ENCODE results near the gene MAP4K4. TPM values are rescaled to one million over a fixed set of nuclear protein-coding genes. Genes with fewer than 3 reads are reported as not detected.

MAP4K4 gene
- total and polyA plus RNA-seq, 4 donors: 106 to 363 (median 200) TPM

GRCh38 chr2:101792208-101792607 lies 94.7 kb downstream of the MAP4K4 start:
- DNase-seq (ENCODE audit: low read depth in 4 of 6, low spot score in 6 of 6): no peak
- no peaks in the 10 kb centered on the region for H3K9me3 ChIP-seq (ENCODE audit: control insufficient read depth, insufficient read depth, low read length)
- H3K4me3 ChIP-seq (ENCODE audit: low read depth, low read length): no peak overlapping the region
- no peak overlapping the region for H3K27ac ChIP-seq (ENCODE audit: low read depth, low read length)
- H3K36me3 ChIP-seq (ENCODE audit: control insufficient read depth, insufficient read depth, low read length): peaks cover 5% of the 10 kb centered on the region
- no CpG with 5 or more reads among the region's 5 CpGs for WGBS (ENCODE audit: insufficient coverage)
- H3K4me1 ChIP-seq (ENCODE audit: control insufficient read depth, insufficient read depth, low read length): peaks cover 13% of the 10 kb centered on the region
- H3K27me3 ChIP-seq (ENCODE audit: control insufficient read depth, insufficient read depth, low read length): no peaks in the 10 kb centered on the region

DNA sequence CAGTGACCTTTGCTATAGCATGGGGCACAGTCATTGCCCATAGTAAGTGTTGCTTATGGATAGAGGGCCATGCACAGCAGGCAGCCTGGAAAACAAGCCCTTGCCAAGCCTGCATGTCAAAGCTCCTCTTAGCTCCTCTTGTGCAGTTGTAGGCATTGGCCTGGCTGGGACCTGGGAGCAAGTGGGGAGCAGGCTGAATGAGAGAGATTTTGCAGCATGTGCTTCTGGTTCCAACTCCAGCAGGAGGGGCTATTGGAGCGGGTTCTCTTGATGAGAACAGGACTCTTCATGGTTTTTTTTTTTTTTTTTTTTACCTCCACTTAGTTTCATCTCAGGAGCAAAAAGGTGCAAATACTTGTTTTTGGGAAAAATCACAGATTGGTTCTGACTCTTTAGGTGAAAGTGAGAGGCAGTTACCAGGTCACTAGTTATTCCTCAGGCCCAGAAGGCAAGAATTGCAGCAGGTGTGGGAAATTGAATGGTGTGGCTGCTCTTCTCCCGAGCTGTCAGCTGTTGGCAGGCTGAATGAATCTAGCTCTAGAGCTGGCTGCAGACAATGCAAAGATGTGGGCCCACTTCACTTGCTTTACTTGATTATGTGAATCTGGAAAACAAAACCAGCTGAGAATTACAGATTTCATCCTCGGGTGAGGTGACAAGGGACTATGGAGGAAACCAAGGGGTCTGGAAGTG lies 95.9 kb downstream of the MAP4K4 start:
- H3K4me1 ChIP-seq (ENCODE audit: control insufficient read depth, insufficient read depth, low read length): peaks cover 13% of the 10 kb centered on the region
- WGBS (ENCODE audit: insufficient coverage): 16% methylated on average over 2 of the region's 3 CpGs
- H3K9me3 ChIP-seq (ENCODE audit: control insufficient read depth, insufficient read depth, low read length): no peaks in the 10 kb centered on the region
- no peaks in the 10 kb centered on the region for H3K27me3 ChIP-seq (ENCODE audit: control insufficient read depth, insufficient read depth, low read length)
- peaks cover 5% of the 10 kb centered on the region for H3K36me3 ChIP-seq (ENCODE audit: control insufficient read depth, insufficient read depth, low read length)
- H3K4me3 ChIP-seq (ENCODE audit: low read depth, low read length): no peak overlapping the region
- DNase-seq (ENCODE audit: low read depth in 4 of 6, low spot score in 6 of 6): peak in 2 of 6 donors; percentile 72 to 74
- peak overlapping the region; percentile 10 for H3K27ac ChIP-seq (ENCODE audit: low read depth, low read length)

DNA sequence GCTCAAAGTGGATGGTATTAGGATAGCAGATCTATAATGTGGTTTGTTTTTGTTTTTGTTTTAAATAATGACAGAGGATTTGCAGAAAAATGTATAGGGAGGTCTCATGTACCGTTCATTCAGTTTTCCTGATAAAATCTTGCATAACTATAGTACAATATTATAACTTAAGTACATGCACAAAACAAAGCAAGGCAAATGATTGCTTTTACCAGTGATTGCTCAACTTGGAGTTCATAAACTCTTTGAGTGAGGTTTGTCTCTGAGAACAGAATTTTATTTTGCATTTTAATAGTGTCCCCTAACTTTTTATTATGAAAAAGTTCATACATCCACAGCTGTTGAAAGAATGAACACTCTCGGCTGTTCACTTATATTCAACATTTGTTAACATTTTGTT lies 96.6 kb downstream of the MAP4K4 start:
- DNase-seq (ENCODE audit: low read depth in 4 of 6, low spot score in 6 of 6): no peak
- Histone ChIP-seq H3K4me3 (ENCODE audit: low read depth, low read length) (no peak overlapping the region), H3K4me1 (ENCODE audit: control insufficient read depth, insufficient read depth, low read length) (peaks cover 13% of the 10 kb centered on the region), H3K36me3 (ENCODE audit: control insufficient read depth, insufficient read depth, low read length) (peaks cover 5% of the 10 kb centered on the region), H3K27me3 (ENCODE audit: control insufficient read depth, insufficient read depth, low read length) (no peaks in the 10 kb centered on the region), H3K9me3 (ENCODE audit: control insufficient read depth, insufficient read depth, low read length) (no peaks in the 10 kb centered on the region), H3K27ac (ENCODE audit: low read depth, low read length) (no peak overlapping the region)
- no CpG with 5 or more reads among the region's 2 CpGs for WGBS (ENCODE audit: insufficient coverage)

DNA sequence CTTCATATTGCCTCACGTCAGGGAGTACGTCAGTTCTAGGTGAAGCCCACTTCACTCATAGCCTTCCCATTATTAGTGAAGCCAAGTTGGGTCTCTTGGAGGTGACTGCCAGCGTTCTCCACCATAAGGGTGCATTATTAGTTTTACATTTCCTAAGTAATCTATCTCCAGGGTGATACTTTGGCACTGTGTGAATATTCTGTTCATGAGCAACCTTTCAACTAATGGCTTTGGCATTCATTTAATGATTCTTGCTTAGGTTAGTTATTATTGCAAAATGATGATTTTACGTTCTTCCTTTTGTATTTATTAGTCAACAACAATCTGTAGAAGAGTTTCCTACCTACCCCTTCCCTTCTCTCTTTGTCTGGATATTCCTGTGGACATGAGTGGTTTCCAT lies 97.5 kb downstream of the MAP4K4 start:
- H3K27ac ChIP-seq (ENCODE audit: low read depth, low read length): no peak overlapping the region
- H3K4me1 ChIP-seq (ENCODE audit: control insufficient read depth, insufficient read depth, low read length): peaks cover 13% of the 10 kb centered on the region
- H3K9me3 ChIP-seq (ENCODE audit: control insufficient read depth, insufficient read depth, low read length): no peaks in the 10 kb centered on the region
- H3K27me3 ChIP-seq (ENCODE audit: control insufficient read depth, insufficient read depth, low read length): no peaks in the 10 kb centered on the region
- no peak overlapping the region for H3K4me3 ChIP-seq (ENCODE audit: low read depth, low read length)
- peaks cover 5% of the 10 kb centered on the region for H3K36me3 ChIP-seq (ENCODE audit: control insufficient read depth, insufficient read depth, low read length)
- no CpG with 5 or more reads among the region's 4 CpGs for WGBS (ENCODE audit: insufficient coverage)
- no peak for DNase-seq (ENCODE audit: low read depth in 4 of 6, low spot score in 6 of 6)

GRCh38 chr2:101796825-101797600 lies 99.5 kb downstream of the MAP4K4 start:
- no peak overlapping the region for H3K27ac ChIP-seq (ENCODE audit: low read depth, low read length)
- WGBS (ENCODE audit: insufficient coverage): 63% methylated on average over 3 of the region's 7 CpGs
- H3K36me3 ChIP-seq (ENCODE audit: control insufficient read depth, insufficient read depth, low read length): peaks cover 5% of the 10 kb centered on the region
- H3K27me3 ChIP-seq (ENCODE audit: control insufficient read depth, insufficient read depth, low read length): no peaks in the 10 kb centered on the region
- no peak for DNase-seq (ENCODE audit: low read depth in 4 of 6, low spot score in 6 of 6)
- no peak overlapping the region for H3K4me3 ChIP-seq (ENCODE audit: low read depth, low read length)
- peaks cover 18% of the 10 kb centered on the region for H3K4me1 ChIP-seq (ENCODE audit: control insufficient read depth, insufficient read depth, low read length)
- no peaks in the 10 kb centered on the region for H3K9me3 ChIP-seq (ENCODE audit: control insufficient read depth, insufficient read depth, low read length)

DNA sequence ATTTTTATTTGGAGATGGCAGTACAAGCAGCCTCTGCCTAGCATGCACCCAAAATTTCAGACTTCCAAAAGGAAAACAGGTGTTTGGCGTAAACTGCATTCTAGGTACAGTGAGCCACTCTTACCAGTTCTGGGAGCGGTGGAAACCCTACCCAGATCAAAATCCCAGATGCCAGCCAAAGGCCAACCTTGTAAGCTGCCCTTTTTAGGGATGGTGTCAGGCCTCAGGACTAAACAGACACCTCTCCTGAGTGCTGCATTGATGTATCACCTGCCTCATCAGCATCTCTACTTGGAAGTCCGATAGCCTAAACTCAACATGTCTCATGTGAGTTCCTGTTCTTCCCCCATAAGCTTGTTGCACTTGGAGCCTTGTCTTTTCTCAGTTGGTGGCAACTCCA lies 104.0 kb downstream of the MAP4K4 start:
- Histone ChIP-seq H3K36me3 (ENCODE audit: control insufficient read depth, insufficient read depth, low read length) (no peaks in the 10 kb centered on the region), H3K4me3 (ENCODE audit: low read depth, low read length) (no peak overlapping the region), H3K27ac (ENCODE audit: low read depth, low read length) (peak overlapping the region; percentile 7), H3K4me1 (ENCODE audit: control insufficient read depth, insufficient read depth, low read length) (peaks cover 23% of the 10 kb centered on the region), H3K9me3 (ENCODE audit: control insufficient read depth, insufficient read depth, low read length) (no peaks in the 10 kb centered on the region), H3K27me3 (ENCODE audit: control insufficient read depth, insufficient read depth, low read length) (no peaks in the 10 kb centered on the region)
- no peak for DNase-seq (ENCODE audit: low read depth in 4 of 6, low spot score in 6 of 6)
- WGBS (ENCODE audit: insufficient coverage): 100% methylated on average over 3 of the region's 3 CpGs

DNA sequence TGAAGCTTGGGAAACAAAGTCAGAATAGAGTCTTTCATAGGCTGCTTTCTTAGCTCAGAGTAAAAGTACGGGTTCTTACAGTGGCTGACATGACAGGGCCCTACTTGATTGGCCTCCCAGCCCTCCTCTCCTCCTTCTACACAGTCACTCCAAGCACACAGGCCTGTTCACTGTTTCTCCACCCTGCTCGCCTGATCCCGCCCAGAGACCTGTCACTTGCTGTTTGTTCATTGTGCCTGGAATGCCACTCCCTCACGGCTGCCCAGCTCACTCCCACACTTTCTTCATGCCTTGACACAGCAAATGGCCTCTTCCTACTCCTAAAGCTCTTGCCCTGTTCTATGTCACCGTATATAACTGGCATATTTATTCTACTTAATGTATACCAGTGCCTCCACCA lies 104.8 kb downstream of the MAP4K4 start:
- Histone ChIP-seq H3K9me3 (ENCODE audit: control insufficient read depth, insufficient read depth, low read length) (no peaks in the 10 kb centered on the region), H3K36me3 (ENCODE audit: control insufficient read depth, insufficient read depth, low read length) (no peaks in the 10 kb centered on the region), H3K27me3 (ENCODE audit: control insufficient read depth, insufficient read depth, low read length) (no peaks in the 10 kb centered on the region), H3K4me3 (ENCODE audit: low read depth, low read length) (no peak overlapping the region), H3K4me1 (ENCODE audit: control insufficient read depth, insufficient read depth, low read length) (peaks cover 30% of the 10 kb centered on the region), H3K27ac (ENCODE audit: low read depth, low read length) (peak overlapping the region; percentile 6)
- 77% methylated on average over 4 of the region's 5 CpGs for WGBS (ENCODE audit: insufficient coverage)
- no peak for DNase-seq (ENCODE audit: low read depth in 4 of 6, low spot score in 6 of 6)

DNA sequence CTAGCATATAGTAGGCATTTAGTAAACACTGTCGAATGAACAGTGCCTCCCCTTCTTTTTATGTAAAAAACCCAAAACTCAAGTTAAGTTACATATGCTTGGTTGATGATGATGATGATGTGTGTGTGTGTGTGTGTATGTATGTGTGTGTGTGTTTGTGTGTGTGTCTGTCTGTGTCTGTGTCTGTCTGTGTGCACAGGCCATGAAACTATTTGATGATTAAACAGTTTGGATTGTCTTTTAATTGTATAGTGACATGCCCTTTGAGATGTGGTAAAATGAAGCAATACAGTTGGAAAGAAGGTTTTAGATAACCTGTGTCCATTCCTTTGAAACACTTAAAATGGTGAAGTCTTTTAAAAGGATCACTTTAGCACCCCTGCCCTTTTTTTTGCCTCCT lies 105.6 kb downstream of the MAP4K4 start:
- H3K9me3 ChIP-seq (ENCODE audit: control insufficient read depth, insufficient read depth, low read length): no peaks in the 10 kb centered on the region
- no peak for DNase-seq (ENCODE audit: low read depth in 4 of 6, low spot score in 6 of 6)
- H3K27me3 ChIP-seq (ENCODE audit: control insufficient read depth, insufficient read depth, low read length): no peaks in the 10 kb centered on the region
- peaks cover 30% of the 10 kb centered on the region for H3K4me1 ChIP-seq (ENCODE audit: control insufficient read depth, insufficient read depth, low read length)
- peaks cover 3% of the 10 kb centered on the region for H3K36me3 ChIP-seq (ENCODE audit: control insufficient read depth, insufficient read depth, low read length)
- no peak overlapping the region for H3K27ac ChIP-seq (ENCODE audit: low read depth, low read length)
- no CpG with 5 or more reads among the region's 1 CpG for WGBS (ENCODE audit: insufficient coverage)
- H3K4me3 ChIP-seq (ENCODE audit: low read depth, low read length): no peak overlapping the region

DNA sequence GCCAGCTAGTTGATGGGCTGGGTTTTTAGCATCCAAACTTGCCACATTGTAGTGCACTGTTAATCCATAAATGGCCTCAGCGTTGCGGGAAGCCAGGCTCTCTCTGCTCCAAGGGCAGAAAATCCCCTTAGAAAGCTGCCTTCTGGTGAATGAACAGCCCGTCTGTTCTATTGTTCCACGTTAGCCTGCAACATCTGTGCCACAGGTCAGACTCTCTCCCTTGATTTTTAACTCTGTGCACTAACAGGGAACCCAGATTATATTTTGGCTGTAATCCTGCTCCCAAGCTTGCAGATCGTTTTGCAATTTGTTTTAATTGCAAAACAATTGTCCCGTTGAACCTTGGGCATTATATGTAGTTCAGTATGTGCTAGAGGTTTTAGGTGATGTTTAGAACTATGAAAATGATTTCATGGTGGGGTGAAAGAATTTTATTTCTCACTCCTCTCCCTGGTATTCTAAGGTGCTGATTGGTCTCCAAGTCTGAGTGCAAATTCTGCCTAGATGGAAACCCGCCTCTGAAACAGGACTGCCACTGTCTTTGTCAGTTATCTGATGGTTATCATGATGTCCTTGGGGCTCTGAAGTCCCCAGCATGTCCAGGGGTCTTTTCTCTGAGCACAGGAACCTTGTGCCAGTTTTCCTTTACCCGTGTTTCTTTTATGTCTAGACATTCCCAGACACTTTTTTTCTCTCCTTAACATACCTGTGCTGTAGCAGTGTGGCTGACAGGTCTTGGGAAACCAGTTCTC lies 106.6 kb downstream of the MAP4K4 start:
- Histone ChIP-seq H3K27me3 (ENCODE audit: control insufficient read depth, insufficient read depth, low read length) (no peaks in the 10 kb centered on the region), H3K27ac (ENCODE audit: low read depth, low read length) (no peak overlapping the region), H3K4me1 (ENCODE audit: control insufficient read depth, insufficient read depth, low read length) (peaks cover 30% of the 10 kb centered on the region), H3K4me3 (ENCODE audit: low read depth, low read length) (no peak overlapping the region), H3K36me3 (ENCODE audit: control insufficient read depth, insufficient read depth, low read length) (peaks cover 3% of the 10 kb centered on the region), H3K9me3 (ENCODE audit: control insufficient read depth, insufficient read depth, low read length) (no peaks in the 10 kb centered on the region)
- 36% methylated on average over 5 of the region's 8 CpGs for WGBS (ENCODE audit: insufficient coverage)
- peak in 2 of 6 donors; percentile 52 to 70 for DNase-seq (ENCODE audit: low read depth in 4 of 6, low spot score in 6 of 6)

Measured in spinal cord (tissue), 10 donors.